ENCODE results near the gene FOXP1. TPM values are rescaled to one million over a fixed set of nuclear protein-coding genes. Genes with fewer than 3 reads are reported as not detected.

The FOXP1 gene
- total and polyA plus RNA-seq, 2 of the 13 experiments (the other 11 are each of a cell fraction or from before 2014, with no cell fraction given) = 40.4 to 59.0 TPM

DNA sequence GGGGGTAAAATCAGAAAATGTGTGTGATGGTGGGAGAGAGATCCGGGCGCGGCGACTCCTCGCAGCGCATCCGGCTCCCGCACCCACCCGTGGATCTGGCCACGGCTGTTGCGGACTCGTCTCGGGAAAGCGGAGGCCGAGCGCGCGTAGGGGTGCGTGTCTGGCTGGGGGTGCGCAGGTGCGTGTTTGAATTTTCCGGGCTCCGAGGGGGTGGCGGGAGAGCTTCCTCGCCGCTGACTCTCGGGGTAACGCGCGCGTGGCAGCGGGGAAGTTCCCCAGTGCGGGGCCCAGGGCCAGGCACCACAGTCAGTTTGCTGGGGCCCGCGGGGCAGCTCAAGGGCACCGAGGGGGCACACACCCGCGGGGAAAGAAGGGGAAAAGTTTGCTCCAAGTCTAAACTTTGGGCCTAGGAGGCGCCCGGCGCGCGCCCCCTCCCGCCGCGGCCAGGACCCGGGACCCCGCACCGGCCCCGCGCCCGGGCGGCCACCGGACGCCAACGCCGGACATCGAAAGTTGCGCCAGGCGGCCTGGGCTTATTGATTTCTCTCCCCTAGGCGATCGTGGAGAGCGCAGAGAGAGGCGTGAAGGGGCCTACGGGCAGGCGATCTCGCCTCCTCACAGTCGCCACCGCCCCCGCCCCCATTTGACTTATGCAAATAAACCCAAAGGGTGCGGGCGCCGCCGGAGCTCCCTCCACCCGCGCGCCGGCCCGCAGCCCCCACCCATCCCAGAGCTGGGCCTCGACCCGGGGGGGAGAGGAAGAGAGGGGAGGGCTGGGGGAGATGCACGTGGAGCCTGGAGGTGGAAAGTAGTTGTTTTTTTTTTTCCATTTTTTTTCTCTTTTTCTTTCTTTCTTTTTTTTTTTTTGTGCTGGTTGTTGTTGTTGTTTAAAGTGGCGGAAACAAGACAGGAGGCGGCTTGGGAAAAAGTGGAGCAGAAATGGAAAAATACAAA is 639 bp downstream of the FOXP1 start (continued):
- TF ChIP-seq ZMYM3 (CRISPR knock-in tag; IDR thresholded peaks at IDR 0.05) (no peak), CHD4 (IDR thresholded peaks at IDR 0.05; ENCODE audit: borderline replicate concordance, low read length) (no peak), ATF1 (CRISPR knock-in tag; IDR thresholded peaks at IDR 0.05) (no peak), RFX5 (IDR thresholded peaks at IDR 0.05; ENCODE audit: low read depth, low read length) (no peak), ZFP82 (CRISPR knock-in tag; IDR thresholded peaks at IDR 0.05; ENCODE audit: borderline replicate concordance) (peak; percentile 64; the same call in 1 of the 2 replicates), SAP130 (CRISPR knock-in tag; IDR thresholded peaks at IDR 0.05; ENCODE audit: low read depth) (peak; percentile 45; the same call in 1 of the 2 replicates), CBX1 (IDR thresholded peaks at IDR 0.05; ENCODE audit: low read depth) (no peak), SP1 (IDR thresholded peaks at IDR 0.05) (no peak), SP1 (CRISPR knock-in tag; IDR thresholded peaks at IDR 0.05) (no peak), YEATS4 (CRISPR knock-in tag; IDR thresholded peaks at IDR 0.05; ENCODE audit: borderline replicate concordance) (0 out of 2 replicates have a peak, but pooled peaks have one; percentile 24), SKI (IDR thresholded peaks at IDR 0.05; ENCODE audit: partially characterized antibody) (no peak), SYNCRIP (IDR thresholded peaks at IDR 0.05; ENCODE audit: insufficient read depth, low read depth, low read length) (no peak), ZNF138 (CRISPR knock-in tag; IDR thresholded peaks at IDR 0.05; ENCODE audit: low read depth) (no peak), MZF1 (CRISPR knock-in tag; IDR thresholded peaks at IDR 0.05; ENCODE audit: borderline replicate concordance) (no peak), GATA4 (IDR thresholded peaks at IDR 0.05; ENCODE audit: borderline replicate concordance, low read depth) (0 out of 2 replicates have a peak, but pooled peaks have one; percentile 18), CERS6 (CRISPR knock-in tag; IDR thresholded peaks at IDR 0.05) (no peak), ZNF772 (CRISPR knock-in tag; IDR thresholded peaks at IDR 0.05) (peak; percentile 6; the same call in 1 of the 2 replicates), ELF3 (CRISPR knock-in tag; IDR thresholded peaks at IDR 0.05) (no peak), IKZF1 (IDR thresholded peaks at IDR 0.05) (no peak), ZNF260 (CRISPR knock-in tag; IDR thresholded peaks at IDR 0.05; ENCODE audit: borderline replicate concordance, low read depth) (no peak), ZNF674 (CRISPR knock-in tag; IDR thresholded peaks at IDR 0.05; ENCODE audit: low read depth) (no peak), HNRNPUL1 (IDR thresholded peaks at IDR 0.05; ENCODE audit: low read depth, low read length) (no peak)
- TF ChIP-seq, protein P1, sequence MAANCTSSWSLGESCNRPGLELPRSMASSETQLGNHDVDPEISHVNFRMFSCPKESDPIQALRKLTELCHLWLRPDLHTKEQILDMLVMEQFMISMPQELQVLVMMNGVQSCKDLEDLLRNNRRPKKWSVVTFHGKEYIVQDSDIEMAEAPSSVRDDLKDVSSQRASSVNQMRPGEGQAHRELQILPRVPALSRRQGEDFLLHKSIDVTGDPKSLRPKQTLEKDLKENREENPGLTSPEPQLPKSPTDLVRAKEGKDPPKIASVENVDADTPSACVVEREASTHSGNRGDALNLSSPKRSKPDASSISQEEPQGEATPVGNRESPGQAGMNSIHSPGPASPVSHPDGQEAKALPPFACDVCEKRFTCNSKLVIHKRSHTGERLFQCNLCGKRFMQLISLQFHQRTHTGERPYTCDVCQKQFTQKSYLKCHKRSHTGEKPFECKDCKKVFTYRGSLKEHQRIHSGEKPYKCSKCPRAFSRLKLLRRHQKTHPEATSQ (CRISPR knock-in tag; IDR thresholded peaks at IDR 0.05; ENCODE audit: borderline replicate concordance) = peak; percentile 27; the same call in 1 of the 2 replicates
- TF ChIP-seq, protein P2, sequence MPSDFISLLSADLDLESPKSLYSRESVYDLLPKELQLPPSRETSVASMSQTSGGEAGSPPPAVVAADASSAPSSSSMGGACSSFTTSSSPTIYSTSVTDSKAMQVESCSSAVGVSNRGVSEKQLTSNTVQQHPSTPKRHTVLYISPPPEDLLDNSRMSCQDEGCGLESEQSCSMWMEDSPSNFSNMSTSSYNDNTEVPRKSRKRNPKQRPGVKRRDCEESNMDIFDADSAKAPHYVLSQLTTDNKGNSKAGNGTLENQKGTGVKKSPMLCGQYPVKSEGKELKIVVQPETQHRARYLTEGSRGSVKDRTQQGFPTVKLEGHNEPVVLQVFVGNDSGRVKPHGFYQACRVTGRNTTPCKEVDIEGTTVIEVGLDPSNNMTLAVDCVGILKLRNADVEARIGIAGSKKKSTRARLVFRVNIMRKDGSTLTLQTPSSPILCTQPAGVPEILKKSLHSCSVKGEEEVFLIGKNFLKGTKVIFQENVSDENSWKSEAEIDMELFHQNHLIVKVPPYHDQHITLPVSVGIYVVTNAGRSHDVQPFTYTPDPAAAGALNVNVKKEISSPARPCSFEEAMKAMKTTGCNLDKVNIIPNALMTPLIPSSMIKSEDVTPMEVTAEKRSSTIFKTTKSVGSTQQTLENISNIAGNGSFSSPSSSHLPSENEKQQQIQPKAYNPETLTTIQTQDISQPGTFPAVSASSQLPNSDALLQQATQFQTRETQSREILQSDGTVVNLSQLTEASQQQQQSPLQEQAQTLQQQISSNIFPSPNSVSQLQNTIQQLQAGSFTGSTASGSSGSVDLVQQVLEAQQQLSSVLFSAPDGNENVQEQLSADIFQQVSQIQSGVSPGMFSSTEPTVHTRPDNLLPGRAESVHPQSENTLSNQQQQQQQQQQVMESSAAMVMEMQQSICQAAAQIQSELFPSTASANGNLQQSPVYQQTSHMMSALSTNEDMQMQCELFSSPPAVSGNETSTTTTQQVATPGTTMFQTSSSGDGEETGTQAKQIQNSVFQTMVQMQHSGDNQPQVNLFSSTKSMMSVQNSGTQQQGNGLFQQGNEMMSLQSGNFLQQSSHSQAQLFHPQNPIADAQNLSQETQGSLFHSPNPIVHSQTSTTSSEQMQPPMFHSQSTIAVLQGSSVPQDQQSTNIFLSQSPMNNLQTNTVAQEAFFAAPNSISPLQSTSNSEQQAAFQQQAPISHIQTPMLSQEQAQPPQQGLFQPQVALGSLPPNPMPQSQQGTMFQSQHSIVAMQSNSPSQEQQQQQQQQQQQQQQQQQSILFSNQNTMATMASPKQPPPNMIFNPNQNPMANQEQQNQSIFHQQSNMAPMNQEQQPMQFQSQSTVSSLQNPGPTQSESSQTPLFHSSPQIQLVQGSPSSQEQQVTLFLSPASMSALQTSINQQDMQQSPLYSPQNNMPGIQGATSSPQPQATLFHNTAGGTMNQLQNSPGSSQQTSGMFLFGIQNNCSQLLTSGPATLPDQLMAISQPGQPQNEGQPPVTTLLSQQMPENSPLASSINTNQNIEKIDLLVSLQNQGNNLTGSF (CRISPR knock-in tag; IDR thresholded peaks at IDR 0.05) = 0 out of 2 replicates have a peak, but pooled peaks have one; percentile 44
